ENCODE results near the gene CYLD.

Gene CYLD

DNA sequence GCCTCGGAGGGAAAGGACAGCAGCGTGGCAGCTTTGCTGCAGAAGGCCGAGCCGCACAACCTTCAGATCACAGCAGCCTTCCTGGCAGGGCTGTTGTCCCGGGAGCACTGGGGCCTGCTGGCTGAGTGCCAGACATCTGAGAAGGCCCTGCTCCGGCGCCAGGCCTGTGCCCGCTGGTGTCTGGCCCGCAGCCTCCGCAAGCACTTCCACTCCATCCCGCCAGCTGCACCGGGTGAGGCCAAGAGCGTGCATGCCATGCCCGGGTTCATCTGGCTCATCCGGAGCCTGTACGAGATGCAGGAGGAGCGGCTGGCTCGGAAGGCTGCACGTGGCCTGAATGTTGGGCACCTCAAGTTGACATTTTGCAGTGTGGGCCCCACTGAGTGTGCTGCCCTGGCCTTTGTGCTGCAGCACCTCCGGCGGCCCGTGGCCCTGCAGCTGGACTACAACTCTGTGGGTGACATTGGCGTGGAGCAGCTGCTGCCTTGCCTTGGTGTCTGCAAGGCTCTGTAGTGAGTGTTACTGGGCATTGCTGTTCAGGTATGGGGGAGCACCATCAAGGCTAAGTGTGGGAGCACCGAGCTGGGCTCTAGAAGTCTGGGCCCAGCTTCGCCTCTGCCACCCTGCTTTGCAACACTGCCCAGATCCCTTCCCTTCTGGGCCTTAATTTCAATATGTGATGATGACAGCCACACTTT is 29.9 kb upstream of the CYLD start:
- no peak for DNase-seq

DNA sequence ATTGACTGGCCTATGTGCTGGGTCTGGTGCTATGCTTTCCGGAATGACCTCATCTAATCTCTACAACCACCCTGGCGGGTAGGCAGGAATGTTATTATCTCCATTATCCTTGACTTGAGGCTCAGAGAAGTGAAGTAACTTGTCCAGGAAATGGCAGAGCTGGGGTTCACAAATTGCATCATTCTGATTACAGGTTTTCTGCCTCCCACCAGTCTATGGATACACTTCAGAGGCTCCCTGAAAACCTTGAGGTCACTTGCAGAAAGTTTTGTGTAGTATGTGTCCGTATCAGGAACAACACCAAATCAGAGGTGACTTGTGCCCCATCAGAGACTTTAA is 29.4 kb upstream of the CYLD start:
- DNase-seq = no peak

DNA sequence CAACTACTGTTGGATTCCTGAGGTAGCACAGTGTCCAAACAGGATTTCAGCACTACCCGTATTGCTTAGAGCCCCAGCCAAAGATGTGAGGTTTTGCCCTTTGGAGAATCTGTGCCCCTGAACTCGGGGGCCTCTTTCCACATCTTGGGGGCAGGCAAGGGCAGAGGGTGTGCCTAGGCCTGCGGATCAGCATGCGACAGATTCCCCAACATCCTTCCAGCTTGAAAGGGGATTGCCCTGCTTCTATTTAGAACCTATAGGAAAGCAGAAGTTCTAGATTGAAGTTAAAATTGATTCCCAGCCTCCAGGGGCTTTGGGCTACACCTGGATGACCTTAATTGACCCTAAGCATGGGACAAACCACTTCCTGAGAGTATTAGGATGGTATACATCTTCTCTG is 28.9 kb upstream of the CYLD start:
- no peak for DNase-seq

DNA sequence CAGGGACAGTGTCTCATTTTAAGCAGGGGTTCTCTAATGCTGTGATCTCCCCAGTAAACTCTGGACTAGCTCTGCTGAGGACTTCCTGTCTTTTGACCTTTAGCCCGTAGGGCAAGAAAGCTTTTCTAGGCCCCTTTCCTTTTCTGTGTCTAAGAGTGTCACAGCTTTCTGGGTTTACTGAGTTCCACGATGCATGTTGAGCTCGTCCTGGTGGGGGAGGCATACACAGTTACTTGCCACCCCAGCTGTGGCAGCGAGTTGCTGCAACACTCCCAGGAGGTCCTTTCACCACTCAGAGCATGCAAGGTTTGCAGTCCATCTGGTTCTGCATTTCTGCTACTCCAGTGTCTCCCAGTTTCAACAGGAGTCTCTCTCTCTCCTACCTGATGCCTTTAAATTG is 24.8 kb upstream of the CYLD start:
- DNase-seq = no peak

DNA sequence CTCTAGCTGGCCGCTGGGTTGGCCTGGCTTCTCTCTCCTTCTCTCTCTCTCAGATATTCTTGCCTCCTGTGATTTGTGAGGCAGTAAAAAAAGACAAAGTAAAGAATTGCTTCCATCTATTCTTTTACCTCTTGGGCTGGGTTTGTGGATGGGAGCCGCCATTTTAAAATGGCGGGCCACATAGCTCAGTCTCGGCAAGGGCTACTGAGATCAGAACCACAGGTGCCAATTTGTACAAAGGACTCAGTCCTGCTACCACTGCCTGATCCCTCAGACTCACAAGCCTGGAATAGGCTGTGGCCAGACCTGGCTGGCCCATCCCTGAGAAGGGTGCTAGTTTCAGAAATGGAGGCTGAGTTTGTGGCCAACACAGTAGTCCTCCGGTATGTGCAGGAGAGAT is 24.4 kb upstream of the CYLD start:
- DNase-seq = no peak

DNA sequence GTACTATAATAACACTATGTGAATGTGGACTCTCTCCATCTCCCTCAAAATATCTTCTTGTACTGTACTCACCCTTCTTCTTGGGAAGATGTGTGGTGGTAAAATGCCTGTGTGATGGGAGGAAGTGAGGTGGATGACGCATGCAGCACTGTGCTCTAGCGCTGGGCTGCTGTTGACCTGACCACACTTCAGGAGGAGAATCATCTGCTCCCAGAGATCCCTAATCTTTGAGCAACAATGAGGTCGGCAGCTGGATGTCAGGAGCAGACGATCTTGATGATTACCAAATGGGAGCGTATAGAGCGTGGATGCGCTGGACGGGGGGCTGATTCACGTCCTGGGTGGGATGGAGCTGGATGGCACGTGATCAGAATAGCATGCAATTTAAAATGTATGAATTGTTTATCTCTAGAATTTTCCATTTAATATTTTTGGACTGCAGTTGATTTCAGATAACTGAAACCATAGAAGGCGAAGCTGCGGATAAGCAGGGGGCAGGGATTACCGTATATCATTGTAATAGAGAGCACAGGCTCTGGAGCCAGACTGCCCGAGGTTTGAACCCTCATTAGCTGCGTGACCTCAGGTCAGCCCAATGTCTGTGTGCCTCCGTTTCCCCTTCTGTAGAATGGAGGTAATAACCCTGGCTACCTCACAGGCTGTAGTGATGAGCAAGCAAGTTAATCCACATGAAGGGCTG is 23.7 kb upstream of the CYLD start:
- DNase-seq = no peak

DNA sequence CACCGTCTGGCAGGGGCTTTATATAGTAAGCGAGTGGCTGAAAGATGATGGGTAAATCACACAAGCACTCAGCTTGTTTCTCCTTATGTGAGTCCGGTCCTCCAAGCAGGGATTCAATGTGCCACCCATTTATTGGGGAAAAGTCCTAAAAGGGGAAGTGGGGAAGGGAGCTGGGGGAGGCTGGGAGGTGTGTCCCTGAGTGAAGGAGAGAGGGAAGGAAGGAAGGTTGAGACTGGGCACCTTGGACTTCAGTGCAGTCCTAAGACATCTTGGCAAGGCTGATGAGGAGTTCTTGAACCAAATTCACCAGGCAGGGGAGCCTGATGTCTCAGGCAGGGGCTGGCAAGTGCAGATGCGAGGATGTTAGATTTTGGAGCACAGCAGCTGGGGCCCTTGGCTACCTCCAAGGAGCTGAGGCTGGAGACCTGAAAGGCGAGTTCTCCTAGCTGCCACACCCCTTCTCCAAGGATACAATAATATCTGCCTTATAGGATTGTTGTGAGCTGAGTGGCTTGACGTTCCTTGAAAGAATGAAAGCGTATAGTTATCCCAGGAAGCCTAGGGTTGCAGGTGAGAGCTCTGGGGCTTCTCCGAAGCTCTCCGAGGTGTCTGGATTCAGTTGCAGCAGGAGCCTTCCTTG is 23.0 kb upstream of the CYLD start:
- no peak for DNase-seq

DNA sequence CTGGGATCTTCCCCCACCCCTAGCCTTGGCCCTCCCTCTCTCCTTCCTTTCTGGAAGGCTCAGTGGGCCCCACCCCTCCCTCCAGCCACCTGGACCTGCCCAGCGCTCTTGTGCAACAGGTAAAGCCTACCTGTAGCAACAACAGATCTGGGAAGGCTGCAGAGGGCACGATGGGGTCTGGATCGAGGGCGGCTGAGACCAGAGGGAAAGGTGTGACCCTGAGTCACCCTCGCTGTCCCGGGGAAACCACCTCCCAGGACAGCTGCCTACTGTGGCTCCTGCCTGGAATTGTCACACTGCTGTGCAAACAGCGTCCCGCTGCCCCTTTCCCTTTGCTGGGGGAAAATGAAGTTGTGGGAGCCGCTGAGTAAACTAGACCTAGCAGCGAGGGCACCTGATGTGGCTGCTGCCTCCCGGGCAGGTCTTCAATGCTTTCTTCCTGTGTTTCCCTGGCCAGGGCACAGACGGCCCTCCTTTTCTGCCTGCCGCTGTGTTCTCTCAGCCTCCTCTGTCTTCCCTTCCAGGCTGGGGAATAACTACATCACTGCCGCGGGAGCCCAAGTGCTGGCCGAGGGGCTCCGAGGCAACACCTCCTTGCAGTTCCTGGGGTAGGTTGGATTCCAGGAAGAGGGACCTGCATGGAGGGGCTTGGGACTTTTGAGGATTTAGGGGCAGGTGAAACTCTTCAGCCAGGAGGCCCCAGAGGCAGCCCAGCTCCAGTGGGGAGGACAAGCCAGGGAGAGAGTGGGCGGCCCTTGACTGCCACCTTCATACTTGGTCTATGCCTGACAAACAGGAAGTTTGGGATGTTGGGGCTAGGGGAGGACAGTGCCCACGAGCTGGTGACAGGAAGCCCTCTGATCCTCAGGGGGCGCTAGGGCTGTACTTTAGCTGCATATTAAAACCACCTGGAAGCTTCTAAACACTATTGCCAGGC is 22.2 kb upstream of the CYLD start:
- peak in 1 of 4 experiments; percentile 12 for DNase-seq

DNA sequence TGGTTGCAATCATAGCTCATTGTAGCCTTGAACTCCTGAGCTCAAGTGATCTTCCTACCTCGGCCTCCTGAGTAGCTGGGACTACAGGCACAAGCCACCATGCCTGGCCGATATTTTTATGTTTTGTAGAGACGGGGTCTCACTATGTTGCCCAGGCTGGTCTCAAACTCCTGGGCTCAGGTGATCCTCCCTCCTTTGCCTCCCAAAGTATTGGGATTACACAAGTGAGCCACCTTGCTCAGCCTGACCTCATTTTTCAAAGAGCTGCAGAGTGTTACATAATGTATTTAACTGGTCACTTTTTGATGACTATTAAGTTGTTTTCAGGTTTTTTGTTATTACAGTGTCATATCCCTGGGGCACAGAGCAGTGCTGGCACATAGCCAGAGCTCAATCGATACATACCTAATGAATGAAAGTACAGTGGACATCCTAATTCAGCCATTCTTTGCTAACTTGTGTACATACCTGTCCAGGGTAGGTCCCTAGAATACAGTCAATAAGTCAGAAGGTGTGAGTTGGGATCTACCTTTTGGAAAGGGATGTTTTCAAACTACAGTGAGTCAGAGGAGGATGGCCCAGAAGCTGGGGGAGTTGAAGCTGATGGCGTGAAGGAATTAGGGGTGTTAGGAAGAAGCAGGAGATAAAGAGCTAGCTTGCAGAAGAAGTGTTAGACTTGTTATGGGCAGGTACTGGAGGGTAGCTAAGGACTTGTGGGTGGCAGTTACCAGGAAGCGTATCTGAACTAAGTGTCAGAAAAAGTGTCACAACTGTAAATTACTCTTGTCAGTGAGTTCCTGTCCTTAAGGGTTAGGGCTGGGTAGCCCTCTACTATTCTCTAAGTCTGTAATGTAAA is 20.1 kb upstream of the CYLD start:
- DNase-seq = no peak

DNA sequence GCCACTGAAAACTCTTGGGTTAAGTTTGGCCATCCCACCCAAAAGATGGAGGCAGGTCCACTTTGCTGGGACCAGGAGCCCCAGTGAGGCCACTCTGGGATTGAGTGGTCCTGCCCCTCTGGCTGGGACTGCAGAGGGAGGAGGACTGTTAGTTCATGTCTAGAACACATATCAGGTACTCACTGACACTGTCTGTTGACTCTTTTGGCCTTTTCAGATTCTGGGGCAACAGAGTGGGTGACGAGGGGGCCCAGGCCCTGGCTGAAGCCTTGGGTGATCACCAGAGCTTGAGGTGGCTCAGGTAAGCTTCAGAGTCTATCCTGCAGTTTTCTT is 19.5 kb upstream of the CYLD start:
- no peak for DNase-seq

DNA sequence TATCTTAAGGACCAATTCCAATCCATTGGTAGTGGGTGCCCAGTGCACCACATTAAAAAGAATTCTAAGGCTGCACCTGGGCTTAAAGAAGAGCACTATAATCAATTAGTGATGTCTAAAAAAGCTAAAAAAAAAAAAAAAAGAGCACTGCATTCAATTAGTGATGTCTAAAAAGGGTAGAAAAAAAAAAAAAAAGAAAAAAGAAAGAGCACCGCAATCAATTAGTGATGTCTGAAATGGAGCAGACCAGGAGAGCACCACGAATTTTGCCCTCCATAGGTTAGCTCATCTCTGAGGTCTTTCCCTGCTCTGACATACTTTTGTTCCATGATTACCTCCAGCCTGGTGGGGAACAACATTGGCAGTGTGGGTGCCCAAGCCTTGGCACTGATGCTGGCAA is 18.9 kb upstream of the CYLD start:
- DNase-seq = no peak

DNA sequence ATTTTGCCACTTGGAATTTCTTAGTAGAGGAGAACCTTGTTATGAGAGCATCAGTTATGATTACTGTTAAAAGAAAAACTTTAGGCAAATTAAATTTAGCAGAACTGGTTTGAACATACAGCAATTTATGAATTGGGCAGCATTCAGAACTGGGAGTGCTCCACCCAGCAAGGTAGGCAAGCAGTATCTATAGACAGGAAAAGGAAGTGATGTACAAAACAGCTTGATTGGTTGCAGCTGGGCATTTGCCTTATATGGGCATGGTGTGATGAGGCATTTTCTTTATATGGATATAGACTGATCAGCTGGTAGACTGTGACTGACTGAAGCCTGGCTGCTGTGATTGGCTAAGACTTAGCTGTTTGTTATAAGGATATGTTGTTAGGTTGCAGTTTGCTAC is 17.6 kb upstream of the CYLD start:
- DNase-seq = no peak

DNA sequence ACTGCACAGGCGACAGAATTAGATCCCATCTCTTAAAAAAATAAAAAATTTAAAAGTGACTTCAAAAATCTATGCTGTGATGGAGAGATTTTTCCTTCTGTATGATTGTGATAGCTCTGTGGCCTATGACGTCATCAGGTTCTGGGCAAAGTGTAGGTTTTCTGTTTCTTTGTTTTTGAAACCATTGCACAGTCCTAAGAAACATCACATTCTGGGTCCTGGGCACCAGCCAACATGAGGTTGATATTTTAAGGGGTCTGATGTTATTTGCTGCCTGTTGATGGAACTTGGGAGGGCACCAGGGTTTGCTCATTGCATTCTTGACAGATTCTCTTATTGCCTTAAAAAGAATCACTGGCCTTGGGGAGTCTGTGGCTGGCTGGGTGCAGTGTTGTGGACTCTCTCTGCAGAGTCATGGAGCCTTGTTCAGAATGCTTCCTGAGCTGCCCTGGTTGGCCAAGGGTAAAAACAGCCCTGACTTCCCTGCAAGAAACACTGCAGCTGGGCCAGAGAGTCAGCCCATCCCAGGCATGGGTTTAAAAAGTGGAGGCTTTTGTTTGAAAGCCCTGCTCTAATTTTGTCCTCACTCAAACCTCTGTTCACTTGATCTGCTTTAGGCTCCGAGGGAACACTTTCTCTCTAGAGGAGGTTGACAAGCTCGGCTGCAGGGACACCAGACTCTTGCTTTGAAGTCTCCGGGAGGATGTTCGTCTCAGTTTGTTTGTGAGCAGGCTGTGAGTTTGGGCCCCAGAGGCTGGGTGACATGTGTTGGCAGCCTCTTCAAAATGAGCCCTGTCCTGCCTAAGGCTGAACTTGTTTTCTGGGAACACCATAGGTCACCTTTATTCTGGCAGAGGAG is 10.5 kb upstream of the CYLD start:
- DNase-seq = peak in 1 of 4 experiments; percentile 11

DNA sequence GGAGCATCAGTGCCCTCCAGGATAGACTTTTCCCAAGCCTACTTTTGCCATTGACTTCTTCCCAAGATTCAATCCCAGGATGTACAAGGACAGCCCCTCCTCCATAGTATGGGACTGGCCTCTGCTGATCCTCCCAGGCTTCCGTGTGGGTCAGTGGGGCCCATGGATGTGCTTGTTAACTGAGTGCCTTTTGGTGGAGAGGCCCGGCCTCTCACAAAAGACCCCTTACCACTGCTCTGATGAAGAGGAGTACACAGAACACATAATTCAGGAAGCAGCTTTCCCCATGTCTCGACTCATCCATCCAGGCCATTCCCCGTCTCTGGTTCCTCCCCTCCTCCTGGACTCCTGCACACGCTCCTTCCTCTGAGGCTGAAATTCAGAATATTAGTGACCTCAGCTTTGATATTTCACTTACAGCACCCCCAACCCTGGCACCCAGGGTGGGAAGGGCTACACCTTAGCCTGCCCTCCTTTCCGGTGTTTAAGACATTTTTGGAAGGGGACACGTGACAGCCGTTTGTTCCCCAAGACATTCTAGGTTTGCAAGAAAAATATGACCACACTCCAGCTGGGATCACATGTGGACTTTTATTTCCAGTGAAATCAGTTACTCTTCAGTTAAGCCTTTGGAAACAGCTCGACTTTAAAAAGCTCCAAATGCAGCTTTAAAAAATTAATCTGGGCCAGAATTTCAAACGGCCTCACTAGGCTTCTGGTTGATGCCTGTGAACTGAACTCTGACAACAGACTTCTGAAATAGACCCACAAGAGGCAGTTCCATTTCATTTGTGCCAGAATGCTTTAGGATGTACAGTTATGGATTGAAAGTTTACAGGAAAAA is 9.7 kb upstream of the CYLD start:
- DNase-seq = no peak

DNA sequence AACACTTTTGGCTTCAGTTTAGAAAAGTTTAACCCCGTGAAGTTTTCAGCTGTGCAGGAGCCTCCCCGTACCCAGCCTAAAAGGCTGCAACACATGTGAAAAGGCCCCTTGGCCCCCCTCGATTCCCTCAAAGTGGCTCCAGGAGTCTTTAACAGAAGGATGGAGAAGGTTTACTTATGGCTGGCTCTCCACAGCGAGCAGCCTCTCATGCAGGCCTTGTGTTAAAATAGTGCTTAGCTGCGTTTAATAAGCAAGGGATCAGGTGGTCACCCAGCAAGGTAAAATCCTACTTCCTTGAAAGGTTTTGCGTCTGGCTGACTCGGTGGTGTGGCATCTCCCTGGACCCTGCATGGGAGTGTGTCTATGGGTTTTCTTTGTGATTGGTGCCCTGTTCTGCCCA is 8.4 kb upstream of the CYLD start:
- no peak for DNase-seq

DNA sequence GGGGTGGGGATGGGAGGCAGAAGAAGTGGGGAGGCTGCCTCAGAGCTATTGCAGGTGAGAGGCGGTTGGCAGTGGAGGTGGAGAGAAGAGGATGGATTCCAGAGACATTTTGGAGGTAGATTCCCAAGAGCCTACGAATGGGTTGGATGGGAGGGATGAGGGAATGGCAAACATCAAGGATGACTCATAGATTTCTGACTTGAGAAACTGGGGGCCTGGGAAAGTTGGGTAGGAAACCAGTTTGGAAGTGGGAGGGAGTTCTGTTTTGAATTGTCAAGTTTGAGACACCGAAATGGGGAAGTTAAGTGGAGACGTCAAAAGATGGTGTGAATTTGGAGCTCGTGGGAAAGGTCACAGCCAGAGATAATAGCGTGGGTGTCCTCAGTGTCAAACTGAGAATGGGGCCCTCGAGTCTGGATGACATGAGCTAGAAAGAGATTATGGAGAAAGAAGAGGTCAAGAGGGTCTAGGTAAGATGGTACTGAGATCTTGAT is 6.2 kb upstream of the CYLD start:
- no peak for DNase-seq

DNA sequence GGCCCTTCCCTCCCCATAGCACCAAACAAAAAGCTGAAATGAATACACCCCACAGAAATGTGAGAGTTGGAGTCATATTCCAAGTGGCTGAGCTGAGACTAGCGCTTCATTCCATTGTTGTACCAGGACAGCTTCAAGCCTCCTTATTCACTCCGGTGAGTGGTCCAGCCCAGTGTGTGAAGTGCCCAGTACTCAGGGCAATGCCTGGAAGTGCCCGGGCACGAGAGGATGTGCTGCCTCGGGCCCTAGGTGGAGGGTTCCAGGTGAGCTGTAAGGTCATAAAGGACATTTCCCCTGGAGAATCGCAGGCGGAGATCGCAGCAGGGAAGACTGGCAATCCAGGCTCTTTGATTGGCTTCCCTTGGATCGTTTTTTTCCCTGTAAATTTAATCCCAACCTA is 5.4 kb upstream of the CYLD start:
- no peak for DNase-seq

DNA sequence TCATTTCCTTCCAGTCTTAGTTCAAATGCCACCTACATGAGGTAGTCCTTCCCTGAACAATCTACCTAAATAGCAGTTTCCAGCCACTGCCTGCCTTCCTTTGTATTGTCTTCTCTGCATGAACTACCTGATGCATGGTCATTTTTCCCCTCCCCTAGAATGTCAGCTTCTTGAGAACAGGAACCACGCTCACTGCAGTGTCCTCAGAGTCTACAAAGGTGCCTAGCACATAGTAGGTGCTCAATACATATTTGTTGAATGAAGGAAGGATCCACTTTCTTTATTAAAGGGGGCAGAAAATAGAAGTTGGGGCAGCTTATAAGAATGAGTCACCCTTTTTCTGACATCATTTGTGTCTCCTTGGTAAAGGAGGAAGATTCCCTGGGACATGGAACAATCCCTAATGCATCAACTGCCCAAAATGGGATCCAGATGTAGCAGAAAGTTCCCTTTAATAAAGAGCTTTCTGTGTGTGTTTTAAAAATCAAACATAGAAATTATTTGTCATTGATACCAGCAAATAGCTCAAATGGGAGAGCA is 4.4 kb upstream of the CYLD start:
- DNase-seq = no peak

DNA sequence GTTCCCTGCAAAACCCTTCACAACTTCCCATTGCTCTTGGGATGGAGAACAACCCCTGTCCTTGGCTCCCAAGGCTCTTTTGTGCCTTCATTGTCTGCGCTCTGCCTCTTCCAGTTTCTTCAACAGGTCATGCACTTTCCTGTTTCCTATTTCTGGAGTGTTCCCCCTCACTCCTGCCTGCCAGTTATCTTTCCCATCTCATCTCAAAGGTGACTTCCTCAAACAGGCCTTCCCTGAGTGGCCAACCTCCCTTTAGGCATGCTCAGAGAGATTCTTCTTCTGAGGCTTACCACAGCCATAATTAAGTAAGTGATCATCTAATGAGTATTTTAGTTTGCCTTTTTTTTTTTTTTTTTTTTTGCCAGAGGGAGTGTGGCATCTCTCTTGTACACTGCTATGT is 2.9 kb upstream of the CYLD start:
- no peak for DNase-seq

DNA sequence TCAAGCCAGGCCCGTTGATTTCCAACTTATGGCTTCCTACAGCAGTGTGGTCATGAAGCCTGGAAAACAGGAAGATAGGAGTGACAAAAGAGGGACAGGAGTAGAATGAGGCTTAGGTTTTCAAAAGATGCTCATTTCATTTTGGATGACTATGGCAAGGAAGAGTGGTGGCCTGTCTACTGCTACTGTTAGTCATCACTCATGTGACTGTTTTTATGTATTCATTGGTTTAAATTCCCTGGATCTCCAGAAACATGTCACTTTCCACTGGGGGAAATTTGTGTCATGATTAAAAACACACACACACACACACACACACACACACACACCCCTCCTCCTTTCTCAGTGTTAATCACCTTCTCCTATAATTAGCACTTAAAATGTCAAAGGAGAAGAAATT is 1.1 kb upstream of the CYLD start:
- DNase-seq = no peak
